Measurements from ENCODE around the gene CPS1.

The CPS1 gene

DNA sequence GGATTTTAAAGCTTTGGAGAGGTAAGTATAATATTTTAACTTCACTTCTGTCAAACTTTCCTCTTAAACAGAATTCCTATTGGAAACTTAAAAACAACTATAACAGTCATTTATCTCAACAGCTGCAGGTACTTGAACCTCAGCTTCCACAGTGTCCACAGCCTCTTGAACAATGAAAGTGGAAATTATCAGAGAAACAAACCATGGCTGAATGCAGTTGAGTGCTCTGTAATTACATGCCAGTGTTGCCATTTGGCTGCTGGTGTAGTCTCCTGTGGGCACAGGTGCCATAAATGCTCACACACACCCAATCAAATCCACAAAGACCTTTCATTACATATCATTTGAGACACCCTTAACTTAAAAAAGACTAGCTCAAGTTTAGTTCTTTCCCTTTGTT is 125.1 kb downstream of the CPS1 start:
- DNase-seq (ENCODE audit: low spot score): no peak

DNA sequence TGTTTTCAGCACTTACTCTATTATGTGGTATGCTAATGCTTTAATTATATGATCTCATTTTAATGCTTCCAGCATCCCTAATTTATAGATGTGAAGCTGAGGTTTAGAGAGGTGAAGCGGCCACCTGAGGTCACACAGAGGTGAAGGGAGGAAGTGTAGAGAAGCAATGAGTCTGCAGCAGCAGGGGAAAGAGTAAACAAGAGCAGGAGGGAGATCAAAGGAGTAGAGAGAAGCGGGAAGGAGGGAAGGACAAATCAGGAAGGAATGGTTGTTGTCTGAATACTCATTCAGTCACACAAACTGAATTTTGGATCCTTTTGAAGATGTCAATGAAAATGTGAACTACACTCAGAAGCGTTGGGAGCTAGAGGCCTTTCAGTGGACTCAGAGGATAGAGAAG is 130.0 kb downstream of the CPS1 start:
- DNase-seq (ENCODE audit: low spot score): no peak

- no peak for DNase-seq (ENCODE audit: low spot score)
Measured at GRCh38 chr2:210687786-210688470, 131.5 kb downstream of the CPS1 start.

GRCh38 chr2:210707900-210708299 is 151.5 kb downstream of the CPS1 start:
- no peak for DNase-seq (ENCODE audit: low spot score)

DNA sequence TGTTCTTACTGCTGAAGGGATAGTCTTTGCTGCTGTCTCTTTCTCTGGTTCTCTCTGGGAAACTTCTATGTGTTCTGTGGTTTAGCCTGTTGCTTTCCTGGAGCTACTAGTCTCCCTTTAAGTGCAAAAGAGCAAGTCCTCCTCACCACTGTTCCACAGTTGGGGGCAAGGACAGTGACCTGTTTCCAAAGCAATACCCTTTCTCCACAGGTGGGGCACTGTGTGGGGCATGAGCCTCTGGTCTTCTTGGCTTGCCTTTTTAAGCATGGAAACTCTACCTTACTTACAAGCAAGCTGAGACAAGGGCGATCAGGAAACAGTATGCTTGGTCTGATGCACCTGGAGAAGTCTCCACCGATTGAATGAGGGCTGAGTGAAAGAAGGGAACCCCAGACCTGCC is 156.7 kb downstream of the CPS1 start:
- no peak for DNase-seq (ENCODE audit: low spot score)

GRCh38 chr2:210715560-210716082 is 159.2 kb downstream of the CPS1 start:
- DNase-seq (ENCODE audit: low spot score): no peak

GRCh38 chr2:210718503-210718902 is 162.1 kb downstream of the CPS1 start:
- DNase-seq (ENCODE audit: low spot score): no peak

DNA sequence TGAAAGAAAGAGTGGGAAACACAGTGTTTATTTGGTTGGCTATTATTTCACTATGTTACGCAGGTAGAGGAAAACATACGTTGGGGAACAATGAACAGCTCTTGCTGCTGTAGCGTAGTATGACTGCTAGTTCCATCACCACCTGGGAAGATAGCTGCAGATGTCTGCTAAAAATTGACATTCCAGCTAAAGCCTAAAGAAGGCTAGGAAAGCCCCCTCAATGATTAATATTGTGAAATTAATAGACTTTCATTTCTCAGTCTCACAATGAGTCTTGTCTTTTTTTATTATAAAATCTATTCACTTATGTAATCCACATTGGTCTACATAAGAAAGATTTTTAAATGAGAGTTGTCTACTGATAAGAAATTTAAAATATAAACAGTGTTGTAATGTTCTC is 165.7 kb downstream of the CPS1 start:
- DNase-seq (ENCODE audit: low spot score): no peak

DNA sequence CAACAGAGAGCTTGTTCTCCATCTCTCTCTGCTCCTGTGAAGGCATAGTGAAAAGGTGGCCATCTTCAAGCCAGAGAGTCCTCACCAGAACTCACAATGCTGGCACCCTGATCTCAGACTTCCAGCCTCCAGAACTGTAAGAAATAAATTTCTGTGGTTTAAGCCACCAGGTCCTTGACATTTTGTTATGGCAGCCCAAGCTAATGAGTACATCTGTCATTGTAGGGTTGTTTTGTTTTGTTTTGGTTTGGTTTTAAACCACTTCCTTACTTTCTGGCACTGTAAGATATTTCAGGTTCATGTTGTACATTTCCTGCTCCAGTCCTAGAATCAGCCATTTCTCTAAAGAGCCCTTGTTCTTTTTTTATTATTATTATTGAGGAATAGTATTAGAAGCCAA is 171.2 kb downstream of the CPS1 start:
- no peak for DNase-seq (ENCODE audit: low spot score)

Data from Ammon's horn (tissue), 1 donor.